ENCODE results near the gene B3GALT6.
"Not testable (repeated sequence)": the region's sequence is repeated elsewhere in the genome, so short reads cannot be mapped to it uniquely, and the experiment has no call there.

Gene B3GALT6

GRCh38 chr1:1232208-1232795 is at the start of gene B3GALT6:
TSS of gene B3GALT6 (plus strand) at chr1:1232237. CDS start at chr1:1232279, 42 bp downstream.
- no peak for DNase-seq

GRCh38 chr1:1182491-1183220 is 49.4 kb upstream of the B3GALT6 start:
- DNase-seq: no peak

GRCh38 chr1:1183221-1183747 is 48.8 kb upstream of the B3GALT6 start:
- no peak for DNase-seq

GRCh38 chr1:1183833-1184775 is 47.9 kb upstream of the B3GALT6 start:
- DNase-seq: no peak

- DNase-seq: no peak
These were observed 46.8 kb upstream of the B3GALT6 start for GRCh38 chr1:1185101-1185765.

- no peak for DNase-seq
These were observed 44.1 kb upstream of the B3GALT6 start for GRCh38 chr1:1187938-1188337.

- no peak for DNase-seq
These were observed 42.9 kb upstream of the B3GALT6 start for GRCh38 chr1:1189111-1189510.

DNA sequence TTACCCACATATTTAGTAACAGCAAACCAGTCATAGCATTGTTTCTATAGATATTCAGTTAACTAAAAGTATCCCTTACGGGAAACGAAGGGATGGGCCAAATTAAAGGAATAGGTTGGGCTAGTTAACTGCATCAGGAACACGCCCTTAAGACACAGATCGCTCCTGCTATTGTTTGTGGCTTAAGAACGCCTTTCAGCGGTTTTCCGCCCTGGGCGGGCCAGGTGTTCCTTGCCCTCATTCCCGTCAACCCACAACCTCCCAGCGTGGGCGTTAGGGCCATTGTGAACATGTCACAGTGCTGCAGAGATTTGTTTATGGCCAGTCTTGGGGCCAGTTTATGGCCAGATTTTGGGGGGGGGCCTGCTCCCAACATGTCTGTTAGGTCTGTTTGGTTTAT is 40.3 kb upstream of the B3GALT6 start:
- no peak for DNase-seq

- no peak for DNase-seq
These were observed 37.3 kb upstream of the B3GALT6 start for GRCh38 chr1:1194723-1195122.

DNA sequence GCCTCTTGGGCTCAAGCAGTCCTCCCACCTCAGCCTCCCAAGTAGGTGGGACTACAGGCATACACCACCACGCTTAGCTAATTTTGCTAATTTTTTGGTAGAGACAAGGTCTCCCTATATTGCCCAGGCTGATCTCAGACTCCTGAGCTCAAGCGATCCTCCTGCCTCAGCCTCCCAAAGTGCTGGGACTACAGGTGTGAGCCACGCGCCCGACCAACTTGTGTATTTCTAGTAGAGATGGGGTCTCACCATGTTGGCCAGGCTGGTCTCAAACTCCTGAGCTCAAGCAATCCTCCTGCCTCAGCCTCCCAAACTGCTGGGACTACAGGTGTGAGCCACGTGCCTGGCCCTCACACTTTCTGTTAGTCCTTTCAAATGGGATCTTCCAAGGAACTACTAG is 36.3 kb upstream of the B3GALT6 start:
- DNase-seq: not testable (repeated sequence)

GRCh38 chr1:1196431-1197187 is 35.4 kb upstream of the B3GALT6 start:
- no peak for DNase-seq

DNA sequence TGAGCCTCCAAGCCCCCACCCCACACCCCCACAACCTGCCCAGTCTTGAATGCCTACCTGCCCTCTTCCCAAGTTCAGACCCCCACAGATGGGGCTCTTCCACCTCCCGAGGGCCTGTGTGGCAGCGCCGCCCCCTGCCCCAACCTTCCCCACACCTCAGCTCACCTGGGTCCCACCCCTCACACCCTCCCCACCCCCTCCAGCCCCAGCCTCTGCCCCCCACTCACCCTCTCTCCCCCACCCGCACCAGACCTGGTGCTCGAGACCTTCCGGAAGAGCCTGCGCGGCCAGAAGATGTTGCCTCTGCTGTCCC is 34.9 kb upstream of the B3GALT6 start:
- DNase-seq: no peak

- DNase-seq: no peak
These were observed 34.2 kb upstream of the B3GALT6 start for GRCh38 chr1:1197551-1198422.

- no peak for DNase-seq
These were observed 33.5 kb upstream of the B3GALT6 start for GRCh38 chr1:1198423-1199140.

DNA sequence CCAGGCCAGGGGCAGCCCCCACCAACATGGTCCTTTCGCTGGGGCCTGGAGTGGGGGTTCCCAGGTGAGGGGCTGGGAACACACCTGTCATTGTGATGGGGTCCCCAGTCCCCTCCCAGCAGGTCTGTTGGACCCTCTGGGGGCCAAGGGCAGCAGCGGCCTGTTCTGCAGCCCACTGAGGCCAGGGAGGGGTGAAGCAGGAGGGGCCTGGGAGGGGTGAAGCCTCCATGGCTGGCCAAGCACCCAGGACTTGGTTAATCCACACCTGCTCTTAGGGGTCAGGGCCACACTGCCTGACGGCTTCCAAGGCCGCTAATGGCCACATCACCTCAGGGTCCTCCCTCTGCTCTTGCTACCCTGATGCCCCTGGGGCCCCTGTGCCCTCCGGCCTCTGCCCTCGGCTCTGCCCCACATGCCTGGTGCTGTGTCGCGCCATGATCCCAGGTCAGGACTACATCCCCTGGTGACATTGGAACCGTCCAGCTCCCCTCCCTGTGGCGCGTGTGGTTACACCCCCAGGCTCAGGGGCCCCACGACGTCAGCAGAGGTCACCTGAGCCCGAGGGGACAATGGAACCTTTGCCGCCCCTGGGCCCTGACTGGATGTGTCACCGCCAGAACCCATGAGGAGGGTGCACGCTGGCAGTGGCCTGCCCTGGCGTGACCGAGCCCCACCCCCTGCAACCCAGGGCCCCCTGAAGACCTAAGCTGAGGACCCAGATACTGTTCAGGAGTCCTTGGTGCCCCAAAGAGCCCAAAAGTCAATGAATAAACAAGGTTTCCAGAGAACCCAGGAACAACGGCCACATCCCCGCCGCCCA is 32.7 kb upstream of the B3GALT6 start:
- no peak for DNase-seq

- no peak for DNase-seq
These were observed 31.8 kb upstream of the B3GALT6 start for GRCh38 chr1:1199961-1200875.

GRCh38 chr1:1200876-1201810 is 30.9 kb upstream of the B3GALT6 start:
- DNase-seq: peak; percentile 94

Data from stimulated activated CD4-positive, alpha-beta T cell treated with anti-CD3 and anti-CD28 coated beads, Interleukin-12 subunit alpha, Interleukin-12 subunit beta, amount 100 ng/mL, for 4 hours (primary cell).